GM20000 (cell line): ENCODE results near the gene TRAPPC2B.
A peak's percentile ranks its signal among the peaks of the same experiment; 100 is the strongest.

Source experiments
- DNase-seq: peaks from one replicate; pipeline ENCODE4 v3.0.0; 2012; ENCODE audit warnings: low spot score
- CTCF ChIP-seq: IDR thresholded peaks from 2 replicates; pipeline ENCODE4 v1.5.1; 2012; ENCODE audit warnings: mild to moderate bottlenecking, control low read depth; ENCODE audit errors: extremely low read depth, missing control alignments

The TRAPPC2B gene

GRCh38 chr19:57324992-57325391 is 38.4 kb upstream of the TRAPPC2B start:
- TF ChIP-seq CTCF, result no peak
- DNase-seq, result no peak

GRCh38 chr19:57327993-57328392 is 35.4 kb upstream of the TRAPPC2B start:
- no peak for TF ChIP-seq CTCF
- DNase-seq, result no peak

- TF ChIP-seq CTCF, result no peak
- no peak for DNase-seq
Measured at GRCh38 chr19:57334191-57334590, 29.2 kb upstream of the TRAPPC2B start.

GRCh38 chr19:57338877-57339276 is 24.5 kb upstream of the TRAPPC2B start:
- no peak for TF ChIP-seq CTCF
- DNase-seq, result no peak

GRCh38 chr19:57342582-57342981 is 20.8 kb upstream of the TRAPPC2B start:
- no peak for TF ChIP-seq CTCF
- DNase-seq, result no peak

- no peak for DNase-seq
Measured at GRCh38 chr19:57348136-57348535, 15.2 kb upstream of the TRAPPC2B start.

GRCh38 chr19:57350877-57351805 is 12.2 kb upstream of the TRAPPC2B start, which contains the start of gene ZNF304:
ZNF304 (plus strand) TSS chr19:57351271; CDS start chr19:57351665, 394 bp downstream.
- TF ChIP-seq CTCF, result no peak
- peak; percentile 89 for DNase-seq

More at GRCh38 chr19:57348136-57348535, 15.2 kb upstream of the TRAPPC2B start:
- no peak for TF ChIP-seq CTCF
